Stimulated activated naive CD4-positive, alpha-beta T cell (primary cell): ENCODE measurements around the gene ZNF724.
"Not testable (repeated sequence)": the region's sequence is repeated elsewhere in the genome, so short reads cannot be mapped to it uniquely, and the experiment has no call there.

ENCODE experiments used
- DNase-seq, 6 experiments: peaks; one replicate each; lab custom pipeline; 2025; lab: John Stamatoyannopoulos, UW

The ZNF724 gene

GRCh38 chr19:23249911-23250649 lies at the start of gene ZNF724:
Gene ZNF724 (minus strand): TSS chr19:23250394. CDS start chr19:23250242, 152 bp downstream.
- DNase-seq: peak; percentile 76 to 89 (median 85)

GRCh38 chr19:23294141-23294540 lies 43.9 kb upstream of the ZNF724 start:
- no peak for DNase-seq

- DNase-seq: not testable (repeated sequence)
Measured at GRCh38 chr19:23289966-23290365, 39.8 kb upstream of the ZNF724 start.

- no peak for DNase-seq
Measured at GRCh38 chr19:23287620-23288019, 37.4 kb upstream of the ZNF724 start.

- no peak for DNase-seq
Measured at GRCh38 chr19:23286477-23286876, 36.3 kb upstream of the ZNF724 start.

- no peak for DNase-seq
Measured at GRCh38 chr19:23285948-23286347, 35.8 kb upstream of the ZNF724 start.

GRCh38 chr19:23285326-23285725 lies 35.1 kb upstream of the ZNF724 start:
- not testable (repeated sequence) for DNase-seq

- DNase-seq: peak; percentile 10 to 58 (median 48)
Measured at GRCh38 chr19:23283925-23284324, 33.7 kb upstream of the ZNF724 start.

GRCh38 chr19:23281663-23282276 lies 31.6 kb upstream of the ZNF724 start:
- no peak for DNase-seq

GRCh38 chr19:23278118-23278517 lies 27.9 kb upstream of the ZNF724 start:
- DNase-seq: not testable (repeated sequence)

GRCh38 chr19:23273590-23274412 lies 23.6 kb upstream of the ZNF724 start:
- DNase-seq: peak; percentile 83 to 91 (median 88)

GRCh38 chr19:23273022-23273589 lies 22.9 kb upstream of the ZNF724 start:
- DNase-seq: peak in 1 of 6 experiments; percentile 44

- no peak for DNase-seq
Measured at GRCh38 chr19:23263870-23264590, 13.8 kb upstream of the ZNF724 start.

GRCh38 chr19:23263396-23263795 lies 13.2 kb upstream of the ZNF724 start:
- DNase-seq: no peak

GRCh38 chr19:23262920-23263319 lies 12.7 kb upstream of the ZNF724 start:
- no peak for DNase-seq

- DNase-seq: no peak
Measured at GRCh38 chr19:23261496-23262020, 11.4 kb upstream of the ZNF724 start.

- no peak for DNase-seq
Measured at GRCh38 chr19:23260956-23261355, 10.8 kb upstream of the ZNF724 start.

GRCh38 chr19:23259961-23260360 lies 9.8 kb upstream of the ZNF724 start:
- no peak for DNase-seq

GRCh38 chr19:23255700-23256099 lies 5.5 kb upstream of the ZNF724 start:
- DNase-seq: no peak

- DNase-seq: no peak
Measured at GRCh38 chr19:23254141-23254910, 4.1 kb upstream of the ZNF724 start.

- not testable (repeated sequence) for DNase-seq
Measured at GRCh38 chr19:23253256-23253655, 3.1 kb upstream of the ZNF724 start.
